Osteocyte (in vitro differentiated cells): Measurements from ENCODE around the gene EPB41L2. TPM values are rescaled to one million over a fixed set of nuclear protein-coding genes. Genes with fewer than 3 reads are reported as not detected.

Source experiments
- DNase-seq: peaks from one replicate; pipeline ENCODE4 v3.0.0; 2021; ENCODE audit warnings: mixed read lengths; ENCODE audit not compliant: unreplicated experiment; ENCODE audit errors: extremely low spot score
- H3K27ac Mint-ChIP-seq: one replicate; pipeline ENCODE4 v1.8.0; 2021; ENCODE audit warnings: mild to moderate bottlenecking, mixed read lengths; ENCODE audit not compliant: unreplicated experiment
- H3K27me3 Mint-ChIP-seq: one replicate; pipeline ENCODE4 v1.8.0; 2021; ENCODE audit warnings: mixed read lengths; ENCODE audit not compliant: unreplicated experiment
- H3K36me3 Mint-ChIP-seq: one replicate; pipeline ENCODE4 v1.8.0; 2021; ENCODE audit warnings: mixed read lengths; ENCODE audit not compliant: unreplicated experiment
- H3K4me1 Mint-ChIP-seq: one replicate; pipeline ENCODE4 v1.8.0; 2021; ENCODE audit warnings: mixed read lengths; ENCODE audit not compliant: unreplicated experiment
- H3K4me3 Mint-ChIP-seq: one replicate; pipeline ENCODE4 v1.8.0; 2021; ENCODE audit warnings: mild to moderate bottlenecking, moderate library complexity, mixed read lengths; ENCODE audit not compliant: unreplicated experiment
- H3K9me3 Mint-ChIP-seq: one replicate; pipeline ENCODE4 v1.8.0; 2021; ENCODE audit warnings: mixed read lengths; ENCODE audit not compliant: unreplicated experiment
- CTCF ChIP-seq: fragments of 200-600 bp; sonication (generic); IDR thresholded peaks from 2 replicates; pipeline ENCODE4 v1.5.0; 2021; ENCODE audit warnings: antibody characterized with exemption, mild to moderate bottlenecking, moderate library complexity
- total RNA-seq: library from RNA; stranded (reverse); gene quantifications from 2 replicates; pipeline ENCODE4 v1.2.1, GENCODE V29; 2021

EPB41L2 gene
- total RNA-seq, 1 donor from 2014 or later: 65.3 TPM

- no peak overlapping the region for H3K27ac Mint-ChIP-seq
- no peak overlapping the region for H3K4me3 Mint-ChIP-seq
- H3K27me3 Mint-ChIP-seq: no peaks in the 10 kb centered on the region
- no peak for DNase-seq
- no peak for TF ChIP-seq CTCF
- peaks cover 36% of the 10 kb centered on the region for H3K4me1 Mint-ChIP-seq
- peaks cover 15% of the 10 kb centered on the region for H3K36me3 Mint-ChIP-seq
- peaks cover 13% of the 10 kb centered on the region for H3K9me3 Mint-ChIP-seq
Measured at GRCh38 chr6:131004936-131005335, 58.1 kb downstream of the EPB41L2 start.

GRCh38 chr6:131004387-131004755 lies 58.7 kb downstream of the EPB41L2 start:
- no peak for TF ChIP-seq CTCF
- H3K36me3 Mint-ChIP-seq: peaks cover 15% of the 10 kb centered on the region
- no peaks in the 10 kb centered on the region for H3K27me3 Mint-ChIP-seq
- no peak for DNase-seq
- H3K27ac Mint-ChIP-seq: no peak overlapping the region
- H3K9me3 Mint-ChIP-seq: peaks cover 13% of the 10 kb centered on the region
- H3K4me1 Mint-ChIP-seq: peaks cover 36% of the 10 kb centered on the region
- no peak overlapping the region for H3K4me3 Mint-ChIP-seq

- H3K4me1 Mint-ChIP-seq: peaks cover 36% of the 10 kb centered on the region
- no peak for DNase-seq
- no peak for TF ChIP-seq CTCF
- H3K4me3 Mint-ChIP-seq: no peak overlapping the region
- peaks cover 14% of the 10 kb centered on the region for H3K36me3 Mint-ChIP-seq
- no peaks in the 10 kb centered on the region for H3K27me3 Mint-ChIP-seq
- H3K27ac Mint-ChIP-seq: peak overlapping the region; percentile 25
- peaks cover 13% of the 10 kb centered on the region for H3K9me3 Mint-ChIP-seq
Measured at GRCh38 chr6:131003488-131004386, 59.3 kb downstream of the EPB41L2 start.

GRCh38 chr6:131002661-131002980 lies 60.4 kb downstream of the EPB41L2 start:
- Mint-ChIP-seq H3K4me3 (no peak overlapping the region), H3K27me3 (no peaks in the 10 kb centered on the region), H3K27ac (no peak overlapping the region), H3K36me3 (peaks cover 10% of the 10 kb centered on the region), H3K4me1 (peaks cover 36% of the 10 kb centered on the region), H3K9me3 (peaks cover 12% of the 10 kb centered on the region)
- DNase-seq: no peak
- TF ChIP-seq CTCF: no peak

- DNase-seq: no peak
- Mint-ChIP-seq H3K27ac (no peak overlapping the region), H3K4me3 (no peak overlapping the region), H3K4me1 (peaks cover 41% of the 10 kb centered on the region), H3K9me3 (peaks cover 6% of the 10 kb centered on the region), H3K36me3 (peaks cover 4% of the 10 kb centered on the region), H3K27me3 (no peaks in the 10 kb centered on the region)
- no peak for TF ChIP-seq CTCF
Measured at GRCh38 chr6:131001945-131002660, 60.9 kb downstream of the EPB41L2 start.
